ENCODE measurements around the gene TOMM70. TPM values are rescaled to one million over a fixed set of nuclear protein-coding genes. Genes with fewer than 3 reads are reported as not detected.
"Not testable (repeated sequence)": the region's sequence is repeated elsewhere in the genome, so short reads cannot be mapped to it uniquely, and the experiment has no call there.

The TOMM70 gene
- total and polyA plus RNA-seq, 4 donors, result 17.1 to 33.9 (median 24.9) TPM

GRCh38 chr3:100340527-100340926 lies 60.4 kb downstream of the TOMM70 start:
- Histone ChIP-seq H3K9me3 (ENCODE audit: control insufficient read depth, low read length) (no peaks in the 10 kb centered on the region), H3K4me3 (ENCODE audit: low read length in 2 of 2) (no peak overlapping the region), H3K27ac (ENCODE audit: low read depth in 1 of 2, low read length in 2 of 2) (no peak overlapping the region), H3K27me3 (ENCODE audit: control insufficient read depth in 1 of 2, insufficient read depth in 2 of 2, low read length in 1 of 2) (no peaks in the 10 kb centered on the region), H3K4me1 (ENCODE audit: control insufficient read depth in 1 of 2, insufficient read depth in 2 of 2, low read length in 2 of 2) (no peaks in the 10 kb centered on the region), H3K36me3 (ENCODE audit: control insufficient read depth in 1 of 2, insufficient read depth in 2 of 2, low read length in 1 of 2) (peaks cover 0 to 2% of the 10 kb centered on the region in 2 donors)
- DNase-seq (no peak), ATAC-seq (ENCODE audit: low FRiP score) (no peak)
- 97 to 100% methylated on average over 1 of the region's 1 CpG for WGBS, 2 donors
- intact Hi-C loops (cut with DNase I), result no loop called here

- intact Hi-C loops (cut with DNase I), result loop anchor here in 1 of 2 donors (10.0 kb wide), 1 partner anchor 65 kb away; the partner anchor contains the start of genes LNP1 and TOMM70
- no peak for ATAC-seq (ENCODE audit: low FRiP score)
- WGBS, 2 donors, result 92% methylated on average over 5 of the region's 5 CpGs
- Histone ChIP-seq H3K4me3 (ENCODE audit: low read length in 2 of 2) (no peak overlapping the region), H3K27me3 (ENCODE audit: control insufficient read depth in 1 of 2, insufficient read depth in 2 of 2, low read length in 1 of 2) (no peaks in the 10 kb centered on the region), H3K27ac (ENCODE audit: low read depth in 1 of 2, low read length in 2 of 2) (no peak overlapping the region), H3K36me3 (ENCODE audit: control insufficient read depth in 1 of 2, insufficient read depth in 2 of 2, low read length in 1 of 2) (peaks cover 0 to 2% of the 10 kb centered on the region in 2 donors), H3K9me3 (ENCODE audit: control insufficient read depth, low read length) (no peaks in the 10 kb centered on the region), H3K4me1 (ENCODE audit: control insufficient read depth in 1 of 2, insufficient read depth in 2 of 2, low read length in 2 of 2) (no peaks in the 10 kb centered on the region)
- DNase-seq, result no peak
Observed at GRCh38 chr3:100339786-100340185, 61.1 kb downstream of the TOMM70 start.

GRCh38 chr3:100338911-100339310 lies 62.0 kb downstream of the TOMM70 start:
- WGBS, 2 donors, result 93 to 94% methylated on average over 10 of the region's 10 CpGs

GRCh38 chr3:100336229-100336628 lies 64.7 kb downstream of the TOMM70 start:
- not testable (repeated sequence) for ATAC-seq (ENCODE audit: low FRiP score); H3K27me3 ChIP-seq (ENCODE audit: control insufficient read depth in 1 of 2, insufficient read depth in 2 of 2, low read length in 1 of 2); DNase-seq; H3K4me1 ChIP-seq (ENCODE audit: control insufficient read depth in 1 of 2, insufficient read depth in 2 of 2, low read length in 2 of 2); H3K27ac ChIP-seq (ENCODE audit: low read depth in 1 of 2, low read length in 2 of 2); H3K4me3 ChIP-seq (ENCODE audit: low read length in 2 of 2); H3K9me3 ChIP-seq (ENCODE audit: control insufficient read depth, low read length); H3K36me3 ChIP-seq (ENCODE audit: control insufficient read depth in 1 of 2, insufficient read depth in 2 of 2, low read length in 1 of 2)
- intact Hi-C loops (cut with DNase I), result loop anchor here in 1 of 2 donors (10.0 kb wide), 1 partner anchor 69 kb away; the partner anchor contains the start of genes LNP1 and TOMM70
- 93 to 94% methylated on average over 9 to 10 of the region's 10 CpGs for WGBS, 2 donors

More at GRCh38 chr3:100338911-100339310, 62.0 kb downstream of the TOMM70 start:
- no peak for ATAC-seq (ENCODE audit: low FRiP score)
- H3K27ac ChIP-seq (ENCODE audit: low read depth in 1 of 2, low read length in 2 of 2), result no peak overlapping the region
- intact Hi-C loops (cut with DNase I), result loop anchor here in 1 of 2 donors (10.0 kb wide), 1 partner anchor 66 kb away; the partner anchor contains the start of genes LNP1 and TOMM70
- no peak overlapping the region for H3K4me3 ChIP-seq (ENCODE audit: low read length in 2 of 2)
- DNase-seq, result no peak
- H3K4me1 ChIP-seq (ENCODE audit: control insufficient read depth in 1 of 2, insufficient read depth in 2 of 2, low read length in 2 of 2), result no peaks in the 10 kb centered on the region
- H3K27me3 ChIP-seq (ENCODE audit: control insufficient read depth in 1 of 2, insufficient read depth in 2 of 2, low read length in 1 of 2), result no peaks in the 10 kb centered on the region
- no peaks in the 10 kb centered on the region for H3K36me3 ChIP-seq (ENCODE audit: control insufficient read depth in 1 of 2, insufficient read depth in 2 of 2, low read length in 1 of 2)
- no peaks in the 10 kb centered on the region for H3K9me3 ChIP-seq (ENCODE audit: control insufficient read depth, low read length)

GRCh38 chr3:100335434-100335833 lies 65.5 kb downstream of the TOMM70 start:
- Histone ChIP-seq H3K9me3 (ENCODE audit: control insufficient read depth, low read length) (no peaks in the 10 kb centered on the region), H3K27me3 (ENCODE audit: control insufficient read depth in 1 of 2, insufficient read depth in 2 of 2, low read length in 1 of 2) (no peaks in the 10 kb centered on the region), H3K4me3 (ENCODE audit: low read length in 2 of 2) (peak overlapping the region in 1 of 2 donors; percentile 61), H3K27ac (ENCODE audit: low read depth in 1 of 2, low read length in 2 of 2) (peak overlapping the region in 1 of 2 donors; percentile 14), H3K4me1 (ENCODE audit: control insufficient read depth in 1 of 2, insufficient read depth in 2 of 2, low read length in 2 of 2) (no peaks in the 10 kb centered on the region), H3K36me3 (ENCODE audit: control insufficient read depth in 1 of 2, insufficient read depth in 2 of 2, low read length in 1 of 2) (no peaks in the 10 kb centered on the region)
- intact Hi-C loops (cut with DNase I), result loop anchor here in 1 of 2 donors (10.0 kb wide), 1 partner anchor 69 kb away; the partner anchor contains the start of genes LNP1 and TOMM70
- DNase-seq (peak in 1 of 2 donors; percentile 60), ATAC-seq (ENCODE audit: low FRiP score) (no peak)
- 78 to 80% methylated on average over 14 of the region's 14 CpGs for WGBS, 2 donors

GRCh38 chr3:100334488-100335351 lies 66.2 kb downstream of the TOMM70 start, which contains the start of gene NIT2:
Gene NIT2 (plus strand): TSS chr3:100334757. CDS start chr3:100334792, 35 bp downstream.
- Histone ChIP-seq H3K4me1 (ENCODE audit: control insufficient read depth in 1 of 2, insufficient read depth in 2 of 2, low read length in 2 of 2) (no peaks in the 10 kb centered on the region), H3K27me3 (ENCODE audit: control insufficient read depth in 1 of 2, insufficient read depth in 2 of 2, low read length in 1 of 2) (no peaks in the 10 kb centered on the region), H3K4me3 (ENCODE audit: low read length in 2 of 2) (peak within 1 kb of the TSS; percentile 61 to 79), H3K27ac (ENCODE audit: low read depth in 1 of 2, low read length in 2 of 2) (peak within 1 kb of the TSS; percentile 14 to 77), H3K36me3 (ENCODE audit: control insufficient read depth in 1 of 2, insufficient read depth in 2 of 2, low read length in 1 of 2) (no peaks in the 10 kb centered on the region), H3K9me3 (ENCODE audit: control insufficient read depth, low read length) (no peaks in the 10 kb centered on the region)
- peak; percentile 88 to 95 for DNase-seq
- intact Hi-C loops (cut with DNase I), result loop anchor here in 1 of 2 donors (10.0 kb wide), 1 partner anchor 70 kb away; the partner anchor contains the start of genes LNP1 and TOMM70
- 0% methylated on average over 68 to 77 of the region's 77 CpGs for WGBS, 2 donors
- ATAC-seq (ENCODE audit: low FRiP score), result peak; percentile 96

GRCh38 chr3:100333970-100334487 lies 66.9 kb downstream of the TOMM70 start:
- no peaks in the 10 kb centered on the region for H3K36me3 ChIP-seq (ENCODE audit: control insufficient read depth in 1 of 2, insufficient read depth in 2 of 2, low read length in 1 of 2)
- intact Hi-C loops (cut with DNase I), result loop anchor here in 1 of 2 donors (10.0 kb wide), 1 partner anchor 71 kb away; the partner anchor contains the start of genes LNP1 and TOMM70
- no peak for DNase-seq
- peak overlapping the region in 1 of 2 donors; percentile 77 for H3K27ac ChIP-seq (ENCODE audit: low read depth in 1 of 2, low read length in 2 of 2)
- H3K9me3 ChIP-seq (ENCODE audit: control insufficient read depth, low read length), result no peaks in the 10 kb centered on the region
- H3K4me1 ChIP-seq (ENCODE audit: control insufficient read depth in 1 of 2, insufficient read depth in 2 of 2, low read length in 2 of 2), result no peaks in the 10 kb centered on the region
- 39 to 42% methylated on average over 14 of the region's 14 CpGs for WGBS, 2 donors
- peak; percentile 6 for ATAC-seq (ENCODE audit: low FRiP score)
- no peaks in the 10 kb centered on the region for H3K27me3 ChIP-seq (ENCODE audit: control insufficient read depth in 1 of 2, insufficient read depth in 2 of 2, low read length in 1 of 2)
- peak overlapping the region; percentile 61 to 79 for H3K4me3 ChIP-seq (ENCODE audit: low read length in 2 of 2)

GRCh38 chr3:100333051-100333450 lies 67.8 kb downstream of the TOMM70 start:
- DNase-seq, result no peak
- no peak for ATAC-seq (ENCODE audit: low FRiP score)
- H3K36me3 ChIP-seq (ENCODE audit: control insufficient read depth in 1 of 2, insufficient read depth in 2 of 2, low read length in 1 of 2), result no peaks in the 10 kb centered on the region
- H3K4me3 ChIP-seq (ENCODE audit: low read length in 2 of 2), result no peak overlapping the region
- no peaks in the 10 kb centered on the region for H3K4me1 ChIP-seq (ENCODE audit: control insufficient read depth in 1 of 2, insufficient read depth in 2 of 2, low read length in 2 of 2)
- no peaks in the 10 kb centered on the region for H3K9me3 ChIP-seq (ENCODE audit: control insufficient read depth, low read length)
- H3K27me3 ChIP-seq (ENCODE audit: control insufficient read depth in 1 of 2, insufficient read depth in 2 of 2, low read length in 1 of 2), result no peaks in the 10 kb centered on the region
- H3K27ac ChIP-seq (ENCODE audit: low read depth in 1 of 2, low read length in 2 of 2), result no peak overlapping the region
- intact Hi-C loops (cut with DNase I), result loop anchor here in 1 of 2 donors (10.0 kb wide), 1 partner anchor 72 kb away; the partner anchor contains the start of genes LNP1 and TOMM70

Data from aorta (tissue), 5 donors.